PFSK-1 (cell line): Measurements from ENCODE around the gene WNK2.

Experiments
- POLR2AphosphoS5 ChIP-seq: IDR thresholded peaks from 2 replicates; pipeline ENCODE4 v1.6.1; 2012; ENCODE audit warnings: low read depth, mild to moderate bottlenecking, control low read depth, low read length, moderate library complexity
- SIN3A ChIP-seq: IDR thresholded peaks from 2 replicates; pipeline ENCODE4 v1.6.1; 2012; ENCODE audit warnings: mild to moderate bottlenecking, low read length, moderate library complexity, borderline replicate concordance; ENCODE audit not compliant: insufficient read depth
- TAF1 ChIP-seq: IDR thresholded peaks from 2 replicates; pipeline ENCODE4 v1.6.1; 2012; ENCODE audit warnings: low read length, control low read depth, borderline replicate concordance; ENCODE audit not compliant: insufficient read depth
- TF ChIP-seq, protein P1 (sequence below), 2 experiments: IDR thresholded peaks; 2 replicates each; pipeline versions ENCODE4 v1.6.1 to v1.8.0; 2011 to 2012; ENCODE audit warnings: low read depth in 2 of 2, low read length in 2 of 2, control low read depth in 1 of 2, inconsistent platforms in 1 of 2, mild to moderate bottlenecking in 1 of 2, moderate library complexity in 1 of 2; ENCODE audit not compliant: insufficient read depth in 1 of 2

GRCh38 chr9:93219692-93220091 lies 35.8 kb downstream of the WNK2 start:
- TF ChIP-seq TAF1: no peak
- TF ChIP-seq POLR2AphosphoS5: no peak
- no peak for TF ChIP-seq SIN3A
- TF ChIP-seq, protein P1, sequence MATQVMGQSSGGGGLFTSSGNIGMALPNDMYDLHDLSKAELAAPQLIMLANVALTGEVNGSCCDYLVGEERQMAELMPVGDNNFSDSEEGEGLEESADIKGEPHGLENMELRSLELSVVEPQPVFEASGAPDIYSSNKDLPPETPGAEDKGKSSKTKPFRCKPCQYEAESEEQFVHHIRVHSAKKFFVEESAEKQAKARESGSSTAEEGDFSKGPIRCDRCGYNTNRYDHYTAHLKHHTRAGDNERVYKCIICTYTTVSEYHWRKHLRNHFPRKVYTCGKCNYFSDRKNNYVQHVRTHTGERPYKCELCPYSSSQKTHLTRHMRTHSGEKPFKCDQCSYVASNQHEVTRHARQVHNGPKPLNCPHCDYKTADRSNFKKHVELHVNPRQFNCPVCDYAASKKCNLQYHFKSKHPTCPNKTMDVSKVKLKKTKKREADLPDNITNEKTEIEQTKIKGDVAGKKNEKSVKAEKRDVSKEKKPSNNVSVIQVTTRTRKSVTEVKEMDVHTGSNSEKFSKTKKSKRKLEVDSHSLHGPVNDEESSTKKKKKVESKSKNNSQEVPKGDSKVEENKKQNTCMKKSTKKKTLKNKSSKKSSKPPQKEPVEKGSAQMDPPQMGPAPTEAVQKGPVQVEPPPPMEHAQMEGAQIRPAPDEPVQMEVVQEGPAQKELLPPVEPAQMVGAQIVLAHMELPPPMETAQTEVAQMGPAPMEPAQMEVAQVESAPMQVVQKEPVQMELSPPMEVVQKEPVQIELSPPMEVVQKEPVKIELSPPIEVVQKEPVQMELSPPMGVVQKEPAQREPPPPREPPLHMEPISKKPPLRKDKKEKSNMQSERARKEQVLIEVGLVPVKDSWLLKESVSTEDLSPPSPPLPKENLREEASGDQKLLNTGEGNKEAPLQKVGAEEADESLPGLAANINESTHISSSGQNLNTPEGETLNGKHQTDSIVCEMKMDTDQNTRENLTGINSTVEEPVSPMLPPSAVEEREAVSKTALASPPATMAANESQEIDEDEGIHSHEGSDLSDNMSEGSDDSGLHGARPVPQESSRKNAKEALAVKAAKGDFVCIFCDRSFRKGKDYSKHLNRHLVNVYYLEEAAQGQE (IDR thresholded peaks at IDR 0.05; ENCODE audit: insufficient read depth in 1 of 2, low read depth in 2 of 2, low read length in 2 of 2): no peak
